ENCODE results near the gene PLEKHA8.

- TF ChIP-seq POLR2A (IDR thresholded peaks at IDR 0.05) (no peak), POLR2AphosphoS5 (IDR thresholded peaks at IDR 0.05) (no peak)
- TF ChIP-seq, protein P1, sequence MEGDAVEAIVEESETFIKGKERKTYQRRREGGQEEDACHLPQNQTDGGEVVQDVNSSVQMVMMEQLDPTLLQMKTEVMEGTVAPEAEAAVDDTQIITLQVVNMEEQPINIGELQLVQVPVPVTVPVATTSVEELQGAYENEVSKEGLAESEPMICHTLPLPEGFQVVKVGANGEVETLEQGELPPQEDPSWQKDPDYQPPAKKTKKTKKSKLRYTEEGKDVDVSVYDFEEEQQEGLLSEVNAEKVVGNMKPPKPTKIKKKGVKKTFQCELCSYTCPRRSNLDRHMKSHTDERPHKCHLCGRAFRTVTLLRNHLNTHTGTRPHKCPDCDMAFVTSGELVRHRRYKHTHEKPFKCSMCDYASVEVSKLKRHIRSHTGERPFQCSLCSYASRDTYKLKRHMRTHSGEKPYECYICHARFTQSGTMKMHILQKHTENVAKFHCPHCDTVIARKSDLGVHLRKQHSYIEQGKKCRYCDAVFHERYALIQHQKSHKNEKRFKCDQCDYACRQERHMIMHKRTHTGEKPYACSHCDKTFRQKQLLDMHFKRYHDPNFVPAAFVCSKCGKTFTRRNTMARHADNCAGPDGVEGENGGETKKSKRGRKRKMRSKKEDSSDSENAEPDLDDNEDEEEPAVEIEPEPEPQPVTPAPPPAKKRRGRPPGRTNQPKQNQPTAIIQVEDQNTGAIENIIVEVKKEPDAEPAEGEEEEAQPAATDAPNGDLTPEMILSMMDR (IDR thresholded peaks at IDR 0.05 in 8 of 11, conservative IDR thresholded peaks at IDR 0.05 in 3 of 11) = no peak
Observed at GRCh38 chr7:30066687-30067086, 38.5 kb downstream of the PLEKHA8 start.
